HEK293T (cell line): Measurements from ENCODE around the gene DHRS12.

Experiments used
- BHLHE40 ChIP-seq: fragments of 450-650 bp; IDR thresholded peaks from 2 replicates; pipeline ENCODE4 v1.6.1; 2016; ENCODE audit warnings: mild to moderate bottlenecking, moderate library complexity, borderline replicate concordance
- FOXK2 ChIP-seq: fragments of 450-650 bp; IDR thresholded peaks from 2 replicates; pipeline ENCODE4 v1.6.1; 2016; ENCODE audit warnings: mild to moderate bottlenecking
- FOXM1 ChIP-seq: fragments of 450-650 bp; IDR thresholded peaks from 2 replicates; pipeline ENCODE4 v1.6.1; 2017; ENCODE audit warnings: mild to moderate bottlenecking, borderline replicate concordance
- NFRKB ChIP-seq: fragments of 450-650 bp; IDR thresholded peaks from 2 replicates; pipeline ENCODE4 v1.6.1; 2016; ENCODE audit warnings: mild to moderate bottlenecking, moderate library complexity
- SP1 ChIP-seq: fragments of 450-650 bp; IDR thresholded peaks from 2 replicates; pipeline ENCODE4 v1.6.1; 2017

- TF ChIP-seq SP1 (no peak), FOXK2 (no peak), NFRKB (no peak), FOXM1 (no peak), BHLHE40 (no peak)
Measured at GRCh38 chr13:51826606-51827005, 22.6 kb upstream of the DHRS12 start.
